Epithelial cell of proximal tubule (primary cell): ENCODE results near the gene KIAA1217. TPM values are rescaled to one million over a fixed set of nuclear protein-coding genes. Genes with fewer than 3 reads are reported as not detected.

Experiments used
- DNase-seq: peaks from one replicate; pipeline ENCODE4 v3.0.0-alpha.2; 2011; ENCODE audit warnings: low read depth
- H3K4me3 ChIP-seq: 2 replicates; pipeline ENCODE4 v1.5.1; 2011; ENCODE audit warnings: low read depth, mild to moderate bottlenecking, low read length
- total RNA-seq: library from RNA; depleted of rRNA; stranded (reverse); fragments of >200 nt; gene quantifications from 2 replicates; pipeline ENCODE4 v1.2.3, GENCODE V29; 2015
- TF ChIP-seq, protein P1 (sequence below): conservative IDR thresholded peaks from 2 replicates; pipeline ENCODE4 v1.5.1; 2012; ENCODE audit warnings: low read depth, mild to moderate bottlenecking, low read length

Gene KIAA1217
- total RNA-seq, 1 donor from 2014 or later: 20.2 TPM

DNA sequence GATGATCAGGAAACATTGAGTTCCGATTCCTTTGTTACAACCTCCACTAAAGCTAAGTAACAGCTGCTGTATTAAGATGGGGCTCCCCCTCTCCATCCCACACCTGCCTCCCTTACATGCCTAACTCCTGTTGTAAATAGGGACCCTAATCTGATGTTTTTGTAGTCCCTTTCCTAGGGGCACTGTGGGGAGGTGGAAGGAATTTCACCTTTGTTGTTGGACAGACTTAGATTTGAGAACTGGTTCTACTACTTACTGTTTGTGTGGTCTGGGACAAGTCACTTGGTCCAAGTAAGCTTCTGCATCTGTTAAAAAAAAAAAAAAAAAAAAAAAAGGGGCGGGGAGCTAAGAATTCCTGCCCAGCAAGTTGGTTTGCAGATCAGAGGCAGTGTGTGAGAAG, 42.6 kb downstream of the KIAA1217 start:
- TF ChIP-seq, protein P1, sequence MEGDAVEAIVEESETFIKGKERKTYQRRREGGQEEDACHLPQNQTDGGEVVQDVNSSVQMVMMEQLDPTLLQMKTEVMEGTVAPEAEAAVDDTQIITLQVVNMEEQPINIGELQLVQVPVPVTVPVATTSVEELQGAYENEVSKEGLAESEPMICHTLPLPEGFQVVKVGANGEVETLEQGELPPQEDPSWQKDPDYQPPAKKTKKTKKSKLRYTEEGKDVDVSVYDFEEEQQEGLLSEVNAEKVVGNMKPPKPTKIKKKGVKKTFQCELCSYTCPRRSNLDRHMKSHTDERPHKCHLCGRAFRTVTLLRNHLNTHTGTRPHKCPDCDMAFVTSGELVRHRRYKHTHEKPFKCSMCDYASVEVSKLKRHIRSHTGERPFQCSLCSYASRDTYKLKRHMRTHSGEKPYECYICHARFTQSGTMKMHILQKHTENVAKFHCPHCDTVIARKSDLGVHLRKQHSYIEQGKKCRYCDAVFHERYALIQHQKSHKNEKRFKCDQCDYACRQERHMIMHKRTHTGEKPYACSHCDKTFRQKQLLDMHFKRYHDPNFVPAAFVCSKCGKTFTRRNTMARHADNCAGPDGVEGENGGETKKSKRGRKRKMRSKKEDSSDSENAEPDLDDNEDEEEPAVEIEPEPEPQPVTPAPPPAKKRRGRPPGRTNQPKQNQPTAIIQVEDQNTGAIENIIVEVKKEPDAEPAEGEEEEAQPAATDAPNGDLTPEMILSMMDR: no peak

DNA sequence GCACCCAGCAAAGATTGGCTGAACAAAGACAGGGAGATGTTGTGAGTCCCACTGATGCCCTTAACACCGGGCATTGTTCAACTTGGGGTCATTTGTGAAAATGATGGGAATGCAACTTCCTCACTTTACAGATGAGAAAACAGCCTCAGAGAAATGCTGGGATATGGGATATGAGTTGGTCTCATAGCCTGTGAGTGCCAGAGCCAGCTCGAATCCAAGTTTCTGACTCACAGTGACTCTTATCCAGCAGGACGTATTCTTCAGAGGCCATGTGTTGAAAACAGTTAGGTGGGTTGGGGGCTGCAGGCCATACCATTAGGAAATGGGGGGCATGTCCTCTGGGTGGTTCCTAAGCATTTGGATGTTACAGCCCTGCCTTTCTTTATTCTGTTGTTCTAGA, 45.2 kb downstream of the KIAA1217 start:
- DNase-seq: no peak
- H3K4me3 ChIP-seq: no peak overlapping the region
- TF ChIP-seq, protein P1: no peak

More for the DNA sequence above, 42.6 kb downstream of the KIAA1217 start:
- H3K4me3 ChIP-seq: no peak overlapping the region
- DNase-seq: no peak

DNA sequence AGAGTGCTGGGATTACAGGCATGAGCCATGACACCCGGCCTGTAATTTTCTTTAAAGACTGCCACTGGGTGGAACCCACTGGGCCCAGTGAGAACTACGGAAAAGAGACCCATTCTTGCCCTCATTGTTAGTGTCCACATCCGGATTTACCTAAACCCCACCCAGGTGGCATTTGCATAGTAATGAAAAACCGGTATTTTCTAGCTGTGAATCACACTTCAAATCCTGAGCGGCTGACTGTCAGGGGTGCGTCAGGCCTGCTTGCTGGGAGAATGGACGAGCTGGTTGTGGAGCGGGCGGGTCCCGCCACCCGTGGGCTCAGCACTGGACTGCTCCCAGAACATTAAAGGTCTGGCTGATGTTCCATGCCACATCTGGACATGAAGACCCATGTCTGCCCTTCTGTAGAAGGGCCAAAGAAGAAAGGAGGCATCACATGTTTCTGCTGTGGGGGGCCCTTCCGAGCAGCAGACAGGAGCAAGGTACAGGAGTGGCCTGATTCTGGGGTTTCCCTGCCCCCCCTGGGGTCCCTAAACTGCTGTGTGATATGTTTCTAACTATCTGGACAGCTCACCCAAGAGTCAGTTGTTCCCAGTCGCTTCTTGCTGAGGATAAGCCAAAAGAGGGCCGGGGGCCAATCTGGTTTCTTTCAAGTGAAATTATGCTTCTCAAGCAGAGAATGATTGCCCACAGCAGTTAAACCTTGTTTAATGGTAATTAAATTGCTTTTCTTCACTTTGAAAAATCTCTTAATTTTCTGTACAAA, 46.4 kb downstream of the KIAA1217 start:
- DNase-seq: no peak
- TF ChIP-seq, protein P1: no peak
- H3K4me3 ChIP-seq: no peak overlapping the region

DNA sequence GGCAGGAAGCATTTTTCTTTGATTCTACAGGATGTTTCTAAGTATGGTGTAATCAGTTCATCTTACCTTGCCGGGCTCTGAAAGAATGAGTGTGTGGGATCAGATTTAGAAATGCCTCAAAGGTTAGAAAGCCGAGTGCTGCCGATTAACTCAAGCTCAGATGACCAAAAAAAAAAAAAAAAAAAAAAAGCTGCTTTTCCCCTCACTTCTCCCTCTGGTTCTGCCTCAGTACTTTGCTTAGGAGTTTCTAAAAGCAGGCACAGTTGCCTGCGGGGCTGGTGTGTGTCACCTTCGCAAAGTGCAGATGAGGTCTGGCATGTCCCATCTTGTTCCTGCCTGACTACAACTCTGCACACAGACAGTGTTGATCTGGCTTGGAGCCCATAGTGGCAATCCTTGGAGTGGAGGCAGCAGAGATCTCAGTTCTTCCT, 47.0 kb downstream of the KIAA1217 start:
- TF ChIP-seq, protein P1: no peak
- peak; percentile 25 for DNase-seq

DNA sequence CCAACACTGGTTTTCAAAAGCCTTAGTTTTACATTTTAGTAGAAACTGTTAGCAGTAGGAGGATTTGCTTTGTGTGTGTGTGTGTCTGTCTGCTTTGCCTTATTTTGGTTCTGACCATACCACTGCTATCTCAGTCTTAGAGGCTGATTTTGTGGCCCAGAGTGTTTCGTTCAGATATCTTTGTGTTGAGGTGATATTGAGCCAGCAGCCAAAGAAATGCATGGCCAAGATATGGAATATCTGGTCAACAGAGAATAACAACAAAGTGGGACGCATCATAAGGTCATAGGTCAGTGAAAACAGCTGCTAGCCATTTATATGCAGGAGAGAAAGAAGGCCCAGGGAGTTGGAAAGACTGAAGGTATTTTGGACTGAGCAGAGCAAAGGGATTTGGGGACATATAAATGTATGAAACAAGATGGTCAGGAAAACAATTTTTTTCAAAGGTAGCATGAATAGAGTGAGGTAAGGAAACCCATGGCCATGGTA, 47.7 kb downstream of the KIAA1217 start:
- H3K4me3 ChIP-seq: no peak overlapping the region
- no peak for DNase-seq
- TF ChIP-seq, protein P1: no peak

More for the DNA sequence above, 47.0 kb downstream of the KIAA1217 start:
- H3K4me3 ChIP-seq: no peak overlapping the region

DNA sequence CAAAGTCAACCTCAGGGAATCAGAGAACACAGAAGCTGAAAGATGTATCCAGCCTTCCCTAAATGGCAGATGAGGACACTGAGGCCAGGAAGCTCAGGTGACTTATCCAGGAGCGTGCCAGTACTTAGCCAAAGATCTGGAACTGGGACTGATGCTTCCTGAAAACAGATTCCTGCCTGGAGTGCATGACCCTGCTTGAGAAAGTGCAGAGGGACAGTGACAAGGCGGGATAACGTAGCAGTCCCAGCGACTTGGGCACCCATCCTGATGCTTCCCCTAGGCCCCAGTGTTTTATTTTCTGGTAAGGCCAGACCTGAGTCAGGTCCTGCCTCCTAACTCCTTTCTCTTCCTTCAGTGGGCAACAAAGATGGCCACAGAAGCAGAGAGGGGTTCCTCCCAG, 48.6 kb downstream of the KIAA1217 start:
- TF ChIP-seq, protein P1: no peak
- no peak overlapping the region for H3K4me3 ChIP-seq
- no peak for DNase-seq
